PFSK-1 (cell line): ENCODE results near the gene KRT81.

Experiments
- FOXP2 ChIP-seq: optimal IDR thresholded peaks from 2 replicates; pipeline ENCODE3; 2011; ENCODE audit warnings: borderline replicate concordance, control low read depth, inconsistent platforms; ENCODE audit not compliant: insufficient read depth; ENCODE audit errors: extremely low read length, extremely low read depth
- POLR2AphosphoS5 ChIP-seq: IDR thresholded peaks from 2 replicates; pipeline ENCODE4 v1.6.1; 2012; ENCODE audit warnings: low read depth, mild to moderate bottlenecking, control low read depth, low read length, moderate library complexity
- SIN3A ChIP-seq: IDR thresholded peaks from 2 replicates; pipeline ENCODE4 v1.6.1; 2012; ENCODE audit warnings: mild to moderate bottlenecking, low read length, moderate library complexity, borderline replicate concordance; ENCODE audit not compliant: insufficient read depth
- TAF1 ChIP-seq: IDR thresholded peaks from 2 replicates; pipeline ENCODE4 v1.6.1; 2012; ENCODE audit warnings: low read length, control low read depth, borderline replicate concordance; ENCODE audit not compliant: insufficient read depth
- TF ChIP-seq, protein P1 (sequence below), 2 experiments: IDR thresholded peaks; 2 replicates each; pipeline versions ENCODE4 v1.6.1 to v1.8.0; 2011 to 2012; ENCODE audit warnings: low read depth in 2 of 2, low read length in 2 of 2, control low read depth in 1 of 2, inconsistent platforms in 1 of 2, mild to moderate bottlenecking in 1 of 2, moderate library complexity in 1 of 2; ENCODE audit not compliant: insufficient read depth in 1 of 2

The KRT81 gene

DNA sequence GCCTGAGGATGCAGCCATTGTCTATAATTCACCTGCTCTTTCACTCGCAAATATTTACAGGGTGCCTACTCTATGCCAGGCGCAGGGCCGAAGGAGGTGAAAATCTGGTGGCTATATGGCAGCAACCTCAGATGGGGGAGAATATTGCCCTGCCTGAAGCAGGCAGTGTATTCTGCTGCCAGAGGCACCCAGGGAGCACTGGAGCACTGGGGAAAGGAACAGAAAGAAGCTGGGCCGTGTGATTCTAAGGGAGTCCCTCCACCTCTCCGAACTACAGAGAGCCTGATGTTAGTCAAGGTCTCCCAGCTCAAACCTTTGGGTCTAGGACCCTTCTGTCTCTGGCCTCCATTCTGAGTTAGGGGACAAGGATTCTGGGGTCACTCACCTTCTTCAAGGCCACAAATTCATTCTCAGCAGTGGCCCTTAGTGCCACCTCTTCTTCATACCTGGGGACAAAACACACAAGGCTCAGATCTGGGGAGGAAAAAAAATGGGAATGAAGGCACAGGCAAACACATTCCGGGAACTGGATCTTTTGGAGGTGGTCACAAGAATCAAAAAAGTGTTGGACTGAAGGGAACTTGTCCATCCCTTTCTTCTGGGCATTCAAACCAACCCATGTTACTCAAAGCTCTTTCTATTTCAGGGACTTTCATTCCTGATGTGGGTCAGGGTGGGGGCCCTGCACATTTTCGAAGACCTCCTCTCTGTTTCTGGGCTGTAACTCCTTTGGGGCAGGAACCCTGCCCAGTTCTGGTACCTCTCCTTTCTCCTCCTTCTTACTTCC is 36.2 kb downstream of the KRT81 start:
- no peak for TF ChIP-seq POLR2AphosphoS5
- no peak for TF ChIP-seq TAF1
- TF ChIP-seq FOXP2 = no peak
- TF ChIP-seq, protein P1, sequence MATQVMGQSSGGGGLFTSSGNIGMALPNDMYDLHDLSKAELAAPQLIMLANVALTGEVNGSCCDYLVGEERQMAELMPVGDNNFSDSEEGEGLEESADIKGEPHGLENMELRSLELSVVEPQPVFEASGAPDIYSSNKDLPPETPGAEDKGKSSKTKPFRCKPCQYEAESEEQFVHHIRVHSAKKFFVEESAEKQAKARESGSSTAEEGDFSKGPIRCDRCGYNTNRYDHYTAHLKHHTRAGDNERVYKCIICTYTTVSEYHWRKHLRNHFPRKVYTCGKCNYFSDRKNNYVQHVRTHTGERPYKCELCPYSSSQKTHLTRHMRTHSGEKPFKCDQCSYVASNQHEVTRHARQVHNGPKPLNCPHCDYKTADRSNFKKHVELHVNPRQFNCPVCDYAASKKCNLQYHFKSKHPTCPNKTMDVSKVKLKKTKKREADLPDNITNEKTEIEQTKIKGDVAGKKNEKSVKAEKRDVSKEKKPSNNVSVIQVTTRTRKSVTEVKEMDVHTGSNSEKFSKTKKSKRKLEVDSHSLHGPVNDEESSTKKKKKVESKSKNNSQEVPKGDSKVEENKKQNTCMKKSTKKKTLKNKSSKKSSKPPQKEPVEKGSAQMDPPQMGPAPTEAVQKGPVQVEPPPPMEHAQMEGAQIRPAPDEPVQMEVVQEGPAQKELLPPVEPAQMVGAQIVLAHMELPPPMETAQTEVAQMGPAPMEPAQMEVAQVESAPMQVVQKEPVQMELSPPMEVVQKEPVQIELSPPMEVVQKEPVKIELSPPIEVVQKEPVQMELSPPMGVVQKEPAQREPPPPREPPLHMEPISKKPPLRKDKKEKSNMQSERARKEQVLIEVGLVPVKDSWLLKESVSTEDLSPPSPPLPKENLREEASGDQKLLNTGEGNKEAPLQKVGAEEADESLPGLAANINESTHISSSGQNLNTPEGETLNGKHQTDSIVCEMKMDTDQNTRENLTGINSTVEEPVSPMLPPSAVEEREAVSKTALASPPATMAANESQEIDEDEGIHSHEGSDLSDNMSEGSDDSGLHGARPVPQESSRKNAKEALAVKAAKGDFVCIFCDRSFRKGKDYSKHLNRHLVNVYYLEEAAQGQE (IDR thresholded peaks at IDR 0.05; ENCODE audit: insufficient read depth in 1 of 2, low read depth in 2 of 2, low read length in 2 of 2) = no peak
- no peak for TF ChIP-seq SIN3A

DNA sequence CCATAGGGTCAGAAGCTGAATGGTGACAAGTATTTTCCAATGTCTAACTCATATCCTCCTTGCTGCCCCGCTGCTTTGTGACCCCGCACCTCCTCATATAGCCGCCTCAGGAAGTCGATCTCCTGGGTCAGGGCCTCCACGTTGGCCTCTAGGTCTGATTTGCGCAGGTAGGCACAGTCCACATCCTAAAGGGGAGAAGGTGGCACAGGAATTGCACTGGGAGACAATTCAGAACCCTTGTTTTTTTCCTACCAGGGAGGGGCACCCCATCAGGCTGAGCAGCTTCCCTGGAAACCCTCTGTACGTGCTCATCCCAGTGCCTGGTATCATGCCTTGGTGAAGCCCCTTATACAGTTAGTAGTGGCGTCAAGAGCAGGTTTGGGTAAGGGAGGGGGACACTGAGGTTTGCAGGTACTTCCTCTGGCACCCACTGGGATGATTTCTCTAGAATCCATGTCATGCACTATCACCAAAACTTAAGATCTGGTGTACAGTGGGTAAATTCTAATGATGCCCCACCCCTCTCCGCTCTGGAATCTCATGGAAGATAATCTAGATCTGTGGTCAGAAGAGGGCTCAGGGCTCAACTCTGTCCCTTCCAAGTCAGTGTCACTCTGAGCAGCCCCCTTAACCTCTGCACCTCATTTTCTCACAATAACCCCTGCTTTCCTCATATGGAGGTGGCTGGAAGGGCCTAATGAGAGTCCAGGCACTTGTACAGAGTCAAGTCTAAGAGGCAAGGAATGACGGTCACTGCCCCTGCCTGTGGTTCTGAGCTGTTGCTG is 37.0 kb downstream of the KRT81 start:
- no peak for TF ChIP-seq POLR2AphosphoS5
- TF ChIP-seq, protein P1 (IDR thresholded peaks at IDR 0.05; ENCODE audit: insufficient read depth in 1 of 2, low read depth in 2 of 2, low read length in 2 of 2) = no peak
- no peak for TF ChIP-seq SIN3A
- TF ChIP-seq TAF1 = no peak
- TF ChIP-seq FOXP2 = no peak

DNA sequence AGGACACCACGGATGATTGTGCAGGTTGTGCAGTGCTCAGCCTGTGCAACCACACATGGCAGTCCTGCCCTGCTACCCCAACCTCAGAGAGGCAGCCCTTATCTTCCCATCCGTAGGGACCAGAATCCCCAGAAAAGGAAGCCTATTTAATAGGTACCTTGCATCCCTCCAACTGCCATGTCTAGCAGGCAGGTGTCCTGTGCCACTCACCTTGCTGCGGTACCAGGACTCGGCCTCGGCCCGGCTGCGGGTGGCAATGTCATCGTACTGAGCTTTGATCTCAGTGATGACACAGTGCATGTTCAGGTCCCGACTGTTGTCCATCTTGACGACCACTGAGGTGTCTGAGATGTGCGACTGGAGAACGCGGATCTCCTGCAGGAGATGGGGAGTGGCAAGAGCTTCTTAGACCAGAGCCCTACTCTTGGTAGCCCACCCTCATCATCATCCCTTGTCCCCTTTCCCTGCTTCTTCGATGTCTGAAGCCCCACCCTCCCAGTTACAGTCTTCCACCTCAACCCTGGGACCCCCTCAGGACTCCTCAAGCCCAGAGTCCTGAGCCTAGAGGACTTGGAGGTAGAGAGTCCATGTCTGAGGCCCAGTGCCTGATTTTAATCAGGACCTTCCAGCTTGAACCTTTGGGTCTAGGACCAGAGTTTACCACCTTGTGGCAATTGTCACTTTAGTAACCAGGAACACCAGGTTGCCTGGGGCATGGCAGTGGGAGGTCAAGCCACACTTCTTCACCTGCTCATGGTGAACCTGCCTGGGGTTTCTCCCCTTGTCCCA is 37.7 kb downstream of the KRT81 start:
- TF ChIP-seq FOXP2 (no peak), SIN3A (no peak), TAF1 (no peak), POLR2AphosphoS5 (no peak)
- TF ChIP-seq, protein P1 (IDR thresholded peaks at IDR 0.05; ENCODE audit: insufficient read depth in 1 of 2, low read depth in 2 of 2, low read length in 2 of 2) = no peak

DNA sequence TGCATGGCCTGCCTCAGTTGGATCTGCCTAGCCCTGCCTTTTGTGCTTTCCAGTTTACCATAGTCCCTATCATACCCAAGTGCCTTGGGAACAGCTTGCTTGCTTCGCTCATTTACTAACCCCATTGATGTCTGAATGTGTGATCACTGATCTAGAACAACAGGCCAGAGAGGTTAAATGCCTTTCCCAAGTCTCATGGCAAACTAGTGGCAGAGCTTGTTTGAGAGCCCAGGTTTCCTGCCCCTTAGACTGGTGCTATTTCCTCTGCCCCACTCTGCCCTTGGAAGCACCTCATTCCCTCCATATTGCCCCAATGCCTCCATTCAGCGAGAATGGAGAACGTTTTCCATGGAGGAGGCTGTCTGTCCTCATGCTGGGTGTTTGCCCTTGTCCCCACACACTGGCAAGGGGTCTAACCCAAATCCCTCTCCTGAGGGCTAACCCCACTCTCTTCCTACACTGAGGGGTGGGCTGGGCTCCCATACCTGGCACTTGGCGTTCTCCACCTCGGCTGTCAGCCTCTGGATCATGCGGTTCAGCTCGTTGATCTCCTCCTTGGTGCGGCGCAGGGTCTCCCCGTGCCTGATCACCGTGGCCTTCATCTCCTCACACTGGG is 38.5 kb downstream of the KRT81 start:
- TF ChIP-seq TAF1 (no peak), SIN3A (no peak), FOXP2 (no peak), POLR2AphosphoS5 (no peak)
- TF ChIP-seq, protein P1 (IDR thresholded peaks at IDR 0.05; ENCODE audit: insufficient read depth in 1 of 2, low read depth in 2 of 2, low read length in 2 of 2) = no peak
